Cardiac septum (tissue), 1 donor: ENCODE results near the gene KAT14. TPM values are rescaled to one million over a fixed set of nuclear protein-coding genes. Genes with fewer than 3 reads are reported as not detected.
"Not testable (repeated sequence)": the region's sequence is repeated elsewhere in the genome, so short reads cannot be mapped to it uniquely, and the experiment has no call there.

Source experiments
- DNase-seq: peaks from one replicate; pipeline ENCODE4 v3.0.0-alpha.2; 2020; ENCODE audit warnings: low spot score
- intact Hi-C: fragments of 100-400 bp; cut with DNase I; formaldehyde crosslinking; loops from one replicate; pipeline ENCODE4 v1.14.0; 2022
- long read RNA-seq: library from polyadenylated mRNA; unstranded; transcript quantifications from one replicate; pipeline ENCODE4 v2.0.0, GENCODE V29; 2021
- total RNA-seq: library from RNA; stranded (reverse); fragmentation: NEBNext Ultra II Directional; extraction: Animal tissue kit (Norgen Biotek cat#: 25700); gene quantifications from one replicate; pipeline ENCODE4 v1.2.1, GENCODE V29; 2021
- donor health status: DM: no; HTN: no; CAD: no.

The KAT14 gene
- total RNA-seq: 9.7 TPM
- long read RNA-seq, partial matches to known transcripts: 1 of 17 reads
- long read RNA-seq, other reads (novel, unspliced or antisense): 15 of 17 reads

DNA sequence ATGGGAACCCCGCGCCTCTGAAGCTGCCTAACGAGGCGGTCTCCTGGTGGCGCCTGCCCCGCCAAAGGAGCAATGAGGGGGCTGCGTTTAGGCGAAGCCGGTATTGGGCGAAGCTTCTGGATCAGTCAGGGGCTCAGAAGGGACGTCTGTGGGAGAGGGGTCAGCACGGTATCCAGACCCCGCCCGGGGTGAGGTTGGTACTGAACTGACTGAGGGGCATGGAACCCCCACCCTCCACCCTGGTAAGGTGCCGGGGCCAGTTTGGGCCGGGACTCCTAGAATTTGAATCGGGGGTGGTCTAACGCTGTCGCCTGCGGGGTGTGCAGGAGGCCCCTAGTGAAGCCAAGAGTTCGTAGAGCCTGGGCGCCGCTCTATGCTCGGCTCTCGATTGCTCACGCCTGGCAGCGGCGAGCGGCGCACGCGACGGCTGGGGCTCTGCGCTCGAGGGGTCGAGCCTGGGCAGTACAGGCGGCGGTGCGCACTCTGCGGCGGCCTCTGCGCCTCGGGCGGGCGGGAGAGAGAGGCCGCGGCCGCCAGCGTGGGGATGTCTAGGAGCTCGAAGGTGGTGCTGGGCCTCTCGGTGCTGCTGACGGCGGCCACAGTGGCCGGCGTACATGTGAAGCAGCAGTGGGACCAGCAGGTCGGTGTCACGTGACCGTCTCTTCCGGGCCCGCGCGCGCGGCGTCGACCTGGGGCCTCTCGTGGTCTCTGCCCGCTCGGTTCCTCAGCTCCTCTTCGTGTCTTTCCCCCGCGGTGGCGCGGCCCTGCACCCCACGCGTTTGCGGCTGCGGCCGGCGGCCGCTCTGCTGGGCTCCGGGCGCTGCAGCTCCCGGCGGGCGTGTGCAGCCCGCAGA, at the start of gene KAT14, which contains the start of gene PET117:
Gene KAT14 (plus strand): TSS at position 452 of the 854 bp plus-strand sequence. CDS start 4,798 bp downstream, outside the sequence.
Gene PET117 (plus strand): TSS at position 452 of the 854 bp plus-strand sequence. CDS start 93 bp downstream, at position 545.
- intact Hi-C loops: loop anchor here (5.0 kb wide), 2 partner anchors 150 to 170 kb away; partner anchors contain the start of genes MGME1, SNX5 and ZNF133
- DNase-seq: peak; percentile 95

DNA sequence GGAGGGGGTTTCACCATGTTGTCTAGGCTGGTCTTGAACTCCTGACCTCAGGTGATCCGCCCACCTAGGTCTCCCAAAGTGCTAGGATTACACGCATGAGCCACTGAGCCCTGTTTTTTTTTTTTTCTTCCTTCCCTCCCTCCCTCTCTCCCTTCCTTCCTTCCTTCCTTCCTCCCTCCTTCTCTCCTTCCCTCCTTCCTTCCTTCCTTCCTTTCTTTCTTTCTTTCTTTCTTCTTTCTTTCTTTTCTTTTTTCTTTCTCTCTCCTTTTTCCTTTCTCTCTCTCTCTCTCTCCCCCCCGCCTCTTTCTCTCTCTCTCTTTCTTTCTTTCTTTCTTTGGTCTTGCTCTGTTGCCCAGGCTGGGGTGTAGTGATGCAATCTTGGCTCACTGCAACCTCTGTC, 49.4 kb upstream of the KAT14 start:
- intact Hi-C loops: not testable (repeated sequence)

DNA sequence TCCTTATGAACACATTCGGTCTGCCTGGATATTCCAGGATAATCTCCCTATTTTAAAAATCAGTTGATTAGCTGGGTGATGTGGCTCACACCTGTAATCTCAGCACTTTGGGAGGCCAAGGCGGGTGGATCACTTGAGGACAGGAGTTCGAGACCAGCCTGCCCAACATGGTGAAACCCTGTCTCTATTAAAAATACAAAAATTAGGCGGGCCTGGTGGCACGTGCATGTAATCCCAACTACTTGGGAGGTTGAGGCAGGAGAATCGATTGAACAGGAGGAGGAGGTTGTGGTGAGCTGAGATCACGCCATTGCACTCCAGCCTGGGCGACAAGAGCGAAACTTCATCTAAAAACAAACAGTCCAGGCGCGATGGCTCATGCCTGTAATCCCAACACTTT, 48.8 kb upstream of the KAT14 start:
- intact Hi-C loops, DNase-seq: not testable (repeated sequence)

More for the DNA sequence above, 49.4 kb upstream of the KAT14 start:
- not testable (repeated sequence) for DNase-seq

GRCh38 chr20:18090044-18090443, 47.6 kb upstream of the KAT14 start:
- no peak for DNase-seq
- intact Hi-C loops: no loop called here

DNA sequence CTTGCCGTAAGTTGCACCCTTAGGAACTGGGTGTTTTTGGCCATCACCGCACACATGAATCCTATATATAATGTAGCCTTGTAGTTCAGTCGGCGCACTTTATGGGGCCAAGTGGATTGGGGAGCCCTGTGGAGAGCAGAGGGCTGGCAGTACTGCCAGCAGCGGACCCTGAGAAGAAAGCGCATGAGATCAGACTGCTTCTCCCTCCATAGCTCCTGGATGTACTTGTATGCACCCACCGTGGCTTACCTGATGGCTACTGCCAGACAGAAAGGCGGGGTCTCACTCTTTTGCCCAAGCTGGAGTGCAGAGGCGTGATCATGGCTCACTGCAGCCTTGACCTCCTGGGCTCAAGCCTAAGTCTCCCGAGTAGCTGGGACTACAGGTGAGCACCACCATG, 47.2 kb upstream of the KAT14 start:
- intact Hi-C loops: no loop called here
- no peak for DNase-seq

GRCh38 chr20:18091623-18092022, 46.0 kb upstream of the KAT14 start:
- intact Hi-C loops: no loop called here
- no peak for DNase-seq

DNA sequence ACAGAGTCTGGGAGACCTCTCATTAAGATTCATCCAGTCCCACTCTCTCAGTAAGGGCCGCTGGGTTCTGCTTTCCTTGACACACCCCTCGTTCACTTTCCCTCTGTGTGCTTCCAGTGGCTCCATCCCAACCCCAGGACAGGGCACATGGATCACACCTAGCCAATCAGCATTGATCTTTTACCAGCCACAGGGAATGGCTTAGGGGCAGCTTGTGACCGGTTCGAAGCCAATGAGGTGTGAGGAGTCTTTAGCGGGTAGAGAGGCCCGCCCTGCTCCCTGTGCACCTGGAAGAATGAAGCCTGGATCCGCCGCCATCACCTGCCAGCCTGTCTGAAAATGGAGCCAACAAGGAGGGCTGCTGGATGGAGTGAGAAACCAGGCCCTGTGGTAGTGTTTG, 44.8 kb upstream of the KAT14 start:
- no peak for DNase-seq

DNA sequence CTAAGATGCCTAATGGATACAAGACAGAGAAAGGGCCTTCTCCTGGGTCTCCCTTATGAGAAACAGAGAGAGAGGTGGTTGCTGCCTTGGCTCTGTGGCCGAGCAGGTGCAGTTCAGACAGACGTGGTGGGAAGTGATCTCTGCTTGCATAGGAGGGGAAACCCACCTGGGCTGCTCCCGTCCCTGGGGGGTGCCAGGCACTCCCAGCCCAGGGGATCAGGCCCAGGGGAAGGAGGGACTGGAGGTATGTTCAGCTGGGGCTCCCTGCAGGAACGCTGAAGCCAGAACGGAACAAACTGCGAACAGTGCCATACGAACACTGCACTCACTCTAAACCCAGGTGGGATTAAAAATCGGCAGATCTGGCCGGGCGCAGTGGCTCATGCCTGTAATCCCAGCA, 44.3 kb upstream of the KAT14 start:
- no peak for DNase-seq
- intact Hi-C loops: no loop called here

More for the DNA sequence above, 44.8 kb upstream of the KAT14 start:
- intact Hi-C loops: no loop called here

- intact Hi-C loops: no loop called here
- no peak for DNase-seq
Measured at GRCh38 chr20:18094191-18094590, 43.5 kb upstream of the KAT14 start.

DNA sequence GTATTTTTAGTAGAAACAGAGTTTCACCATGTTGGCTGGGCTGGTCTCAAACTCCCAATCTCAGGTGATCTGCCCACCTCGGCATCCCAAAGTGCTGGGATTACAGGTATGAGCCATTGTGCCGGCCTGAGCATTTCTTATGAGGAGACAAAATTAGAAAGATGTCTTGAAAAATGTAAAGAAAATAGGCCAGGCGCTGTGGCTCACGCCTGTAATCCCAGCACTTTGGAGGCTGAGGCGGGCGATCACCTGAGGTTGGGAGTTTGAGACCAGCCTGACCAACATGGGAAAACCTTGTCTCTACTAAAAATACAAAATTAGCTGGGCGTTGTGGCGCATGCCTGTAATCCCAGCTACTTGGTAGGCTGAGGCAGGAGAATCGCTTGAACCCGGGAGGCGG, 37.1 kb upstream of the KAT14 start:
- intact Hi-C loops, DNase-seq: not testable (repeated sequence)

DNA sequence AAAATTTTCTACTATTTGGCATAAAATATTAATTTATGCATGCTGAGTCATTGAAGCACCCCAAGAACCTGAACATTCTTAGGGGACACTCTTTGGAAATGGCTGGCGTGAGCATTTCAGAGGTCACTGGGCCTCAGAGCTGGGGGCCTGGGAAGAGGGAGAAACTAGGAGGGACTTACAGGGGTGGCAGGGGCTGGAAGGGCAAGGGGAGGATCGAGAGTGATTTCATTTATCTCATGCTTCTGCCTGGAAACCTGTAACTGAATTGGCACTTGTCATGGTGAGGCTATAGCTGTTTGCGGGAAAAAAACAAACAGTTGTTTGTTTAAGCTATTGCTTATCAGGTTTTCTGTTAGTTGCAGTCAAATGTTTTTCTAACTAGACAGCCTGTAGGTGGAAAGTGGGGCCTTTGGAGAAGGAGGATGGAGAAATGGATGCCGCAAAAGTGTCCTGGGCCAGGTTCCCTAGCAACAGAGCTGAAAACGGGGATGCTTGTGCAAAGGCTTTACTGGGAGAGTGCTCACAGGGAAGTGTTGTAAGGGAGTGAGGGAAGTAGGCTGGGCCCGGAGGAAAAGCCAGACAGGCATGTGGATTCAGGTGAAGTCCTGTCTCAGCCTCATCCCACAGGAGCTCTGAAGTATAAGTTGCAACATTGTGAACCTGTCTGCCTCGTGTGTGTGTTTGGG, 36.4 kb upstream of the KAT14 start:
- DNase-seq: no peak
- intact Hi-C loops: no loop called here

- DNase-seq: no peak
- intact Hi-C loops: no loop called here
Measured at GRCh38 chr20:18103497-18103896, 34.2 kb upstream of the KAT14 start.

GRCh38 chr20:18108326-18108725, 29.3 kb upstream of the KAT14 start:
- no peak for DNase-seq
- intact Hi-C loops: no loop called here

DNA sequence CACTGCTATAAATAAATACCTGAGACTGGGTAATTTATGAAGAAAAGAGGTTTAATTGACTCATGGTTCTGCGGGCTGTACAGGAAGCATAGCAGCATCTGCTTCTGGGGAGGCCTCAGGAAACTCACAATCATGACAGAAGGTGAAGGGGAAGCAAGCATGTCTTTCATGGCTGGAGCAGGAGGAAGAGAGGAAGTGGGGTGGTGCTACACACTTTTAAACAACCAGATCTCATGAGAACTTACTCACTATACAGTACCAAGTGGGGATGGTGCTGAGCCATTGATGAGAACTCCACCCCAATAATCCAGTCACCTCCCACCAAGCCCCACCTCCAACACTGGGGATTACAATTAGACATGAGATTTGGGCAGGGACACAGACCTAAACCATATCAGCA, 9.1 kb upstream of the KAT14 start:
- intact Hi-C loops, DNase-seq: not testable (repeated sequence)

- no peak for DNase-seq
- intact Hi-C loops: no loop called here
Measured at GRCh38 chr20:18132663-18133062, 5.0 kb upstream of the KAT14 start.

- intact Hi-C loops: no loop called here
- DNase-seq: no peak
Measured at GRCh38 chr20:18133962-18134361, 3.7 kb upstream of the KAT14 start.

- intact Hi-C loops: loop anchor here (5.0 kb wide), 2 partner anchors 149 to 171 kb away; partner anchors contain the start of genes MGME1, SNX5 and ZNF133
- DNase-seq: no peak
Measured at GRCh38 chr20:18138266-18138582, 561 bp downstream of the KAT14 start.

GRCh38 chr20:18138639-18139583, 1.2 kb downstream of the KAT14 start:
- intact Hi-C loops: loop anchor here (5.0 kb wide), 2 partner anchors 148 to 172 kb away; partner anchors contain the start of genes MGME1, SNX5 and ZNF133

DNA sequence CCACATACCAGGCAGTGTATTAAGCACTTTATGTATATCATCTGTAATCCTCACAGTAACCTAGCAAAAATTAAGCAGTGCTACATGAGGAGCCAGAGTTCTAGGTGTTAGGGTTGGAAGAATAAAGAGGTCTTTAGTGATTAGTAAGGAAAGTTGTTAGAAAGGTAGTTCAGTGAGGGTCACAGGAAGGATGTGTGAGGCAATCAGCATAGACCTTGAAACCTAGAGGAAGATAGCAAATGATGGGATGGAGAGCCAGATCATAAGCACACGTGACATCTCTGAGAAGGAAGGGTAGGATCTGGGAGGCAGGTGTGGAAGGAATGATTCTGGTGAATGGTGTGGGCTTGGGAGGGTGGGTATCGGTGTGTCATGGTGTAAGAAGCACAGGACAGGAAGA, 2.2 kb downstream of the KAT14 start:
- intact Hi-C loops: loop anchor here (5.0 kb wide), 2 partner anchors 147 to 173 kb away; partner anchors contain the start of genes MGME1, SNX5 and ZNF133
- DNase-seq: no peak

More at GRCh38 chr20:18138639-18139583, 1.2 kb downstream of the KAT14 start:
- DNase-seq: no peak
